Mesothelial cell of epicardium (in vitro differentiated cells): ENCODE results near the gene ALG2. TPM values are rescaled to one million over a fixed set of nuclear protein-coding genes. Genes with fewer than 3 reads are reported as not detected.
"Not testable (repeated sequence)": the region's sequence is repeated elsewhere in the genome, so short reads cannot be mapped to it uniquely, and the experiment has no call there.

Experiments
- DNase-seq, 2 experiments: peaks; one replicate each; pipeline ENCODE4 v3.0.0; 2021; ENCODE audit warnings: low spot score in 2 of 2; ENCODE audit not compliant: unreplicated experiment in 2 of 2
- H3K27ac Mint-ChIP-seq: 2 replicates; pipeline ENCODE4 v1.8.0; 2021; ENCODE audit warnings: mixed read lengths
- H3K27me3 Mint-ChIP-seq: 2 replicates; pipeline ENCODE4 v1.8.0; 2021; ENCODE audit warnings: low read depth, mixed read lengths
- H3K36me3 Mint-ChIP-seq: 2 replicates; pipeline ENCODE4 v1.8.0; 2021; ENCODE audit warnings: mixed read lengths
- H3K4me1 Mint-ChIP-seq: 2 replicates; pipeline ENCODE4 v1.8.0; 2021; ENCODE audit warnings: mixed read lengths
- H3K4me3 Mint-ChIP-seq: 2 replicates; pipeline ENCODE4 v1.8.0; 2021; ENCODE audit warnings: mild to moderate bottlenecking, moderate library complexity, mixed read lengths
- H3K9me3 Mint-ChIP-seq: 2 replicates; pipeline ENCODE4 v1.8.0; 2021; ENCODE audit warnings: mixed read lengths
- CTCF ChIP-seq: fragments of 200-600 bp; sonication (generic); IDR thresholded peaks from one replicate; pipeline ENCODE4 v1.5.0; 2021; ENCODE audit warnings: antibody characterized with exemption; ENCODE audit not compliant: unreplicated experiment
- total RNA-seq: library from RNA; stranded (reverse); gene quantifications from 3 replicates; pipeline ENCODE4 v1.2.1, GENCODE V29; 2021

Gene ALG2
- total RNA-seq, 1 donor from 2014 or later = 29.6 TPM

DNA sequence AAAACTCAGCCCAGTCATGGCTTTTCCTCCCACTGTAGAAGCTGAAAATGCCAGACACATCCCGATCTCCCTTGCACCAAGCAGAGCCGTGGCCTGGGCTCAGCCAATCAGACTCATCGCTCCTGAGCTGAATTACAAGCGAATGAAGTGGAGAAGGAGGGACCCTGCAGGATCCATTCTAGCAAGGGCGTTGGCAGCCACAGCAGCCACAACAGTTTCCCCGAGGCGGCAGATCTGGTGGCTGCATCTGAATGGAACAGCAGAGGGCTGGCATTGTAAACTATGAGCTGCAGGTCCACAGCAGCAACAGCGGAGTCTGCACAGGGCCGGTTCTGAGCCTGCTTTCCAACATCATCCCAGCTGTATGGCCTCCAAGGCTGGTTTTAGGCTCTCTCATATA is 23.8 kb downstream of the ALG2 start:
- DNase-seq = no peak

GRCh38 chr9:99197124-99197630 is 24.6 kb downstream of the ALG2 start:
- no peaks in the 10 kb centered on the region for H3K9me3 Mint-ChIP-seq
- H3K4me3 Mint-ChIP-seq = no peak overlapping the region
- peak; percentile 13 for TF ChIP-seq CTCF
- H3K4me1 Mint-ChIP-seq = no peaks in the 10 kb centered on the region
- no peak for DNase-seq
- no peak overlapping the region for H3K27ac Mint-ChIP-seq
- no peaks in the 10 kb centered on the region for H3K36me3 Mint-ChIP-seq
- H3K27me3 Mint-ChIP-seq = peaks cover 15% of the 10 kb centered on the region

More for the DNA sequence above, 23.8 kb downstream of the ALG2 start:
- Mint-ChIP-seq H3K9me3 (no peaks in the 10 kb centered on the region), H3K36me3 (no peaks in the 10 kb centered on the region), H3K27ac (no peak overlapping the region), H3K4me1 (no peaks in the 10 kb centered on the region), H3K27me3 (peaks cover 11% of the 10 kb centered on the region), H3K4me3 (no peak overlapping the region)
- no peak for TF ChIP-seq CTCF

DNA sequence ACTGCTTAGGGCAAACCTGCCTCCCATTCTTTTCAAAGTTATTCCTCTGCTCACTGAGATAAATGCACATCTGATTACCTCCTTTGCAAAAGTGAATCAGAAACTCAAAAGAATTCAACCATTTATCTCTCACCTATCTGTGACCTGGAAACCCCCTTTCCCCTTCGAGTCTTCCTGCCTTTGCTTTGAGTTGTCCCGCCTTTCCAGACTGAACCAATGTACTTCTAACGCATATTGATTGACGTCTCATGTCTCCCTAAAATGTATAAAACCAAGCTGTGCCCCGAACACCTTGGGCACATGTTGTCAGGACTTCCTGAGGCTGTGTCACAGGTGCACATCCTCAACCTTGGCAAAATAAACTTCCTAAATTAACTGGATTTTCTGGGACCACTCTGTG is 25.3 kb downstream of the ALG2 start:
- not testable (repeated sequence) for H3K36me3 Mint-ChIP-seq, H3K4me3 Mint-ChIP-seq, H3K4me1 Mint-ChIP-seq, H3K9me3 Mint-ChIP-seq, H3K27ac Mint-ChIP-seq, DNase-seq
- peaks cover 19% of the 10 kb centered on the region for H3K27me3 Mint-ChIP-seq

GRCh38 chr9:99193466-99193821 is 28.3 kb downstream of the ALG2 start:
- no peaks in the 10 kb centered on the region for H3K9me3 Mint-ChIP-seq
- H3K4me3 Mint-ChIP-seq = no peak overlapping the region
- no peak overlapping the region for H3K27ac Mint-ChIP-seq
- no peak for DNase-seq
- peaks cover 37% of the 10 kb centered on the region for H3K27me3 Mint-ChIP-seq
- no peaks in the 10 kb centered on the region for H3K4me1 Mint-ChIP-seq
- no peak for TF ChIP-seq CTCF
- no peaks in the 10 kb centered on the region for H3K36me3 Mint-ChIP-seq

- H3K36me3 Mint-ChIP-seq = no peaks in the 10 kb centered on the region
- no peak for DNase-seq
- H3K27me3 Mint-ChIP-seq = peaks cover 41% of the 10 kb centered on the region
- no peaks in the 10 kb centered on the region for H3K9me3 Mint-ChIP-seq
- no peak overlapping the region for H3K27ac Mint-ChIP-seq
- no peaks in the 10 kb centered on the region for H3K4me1 Mint-ChIP-seq
- no peak for TF ChIP-seq CTCF
- no peak overlapping the region for H3K4me3 Mint-ChIP-seq
Measured at GRCh38 chr9:99192786-99193465, 28.8 kb downstream of the ALG2 start.

DNA sequence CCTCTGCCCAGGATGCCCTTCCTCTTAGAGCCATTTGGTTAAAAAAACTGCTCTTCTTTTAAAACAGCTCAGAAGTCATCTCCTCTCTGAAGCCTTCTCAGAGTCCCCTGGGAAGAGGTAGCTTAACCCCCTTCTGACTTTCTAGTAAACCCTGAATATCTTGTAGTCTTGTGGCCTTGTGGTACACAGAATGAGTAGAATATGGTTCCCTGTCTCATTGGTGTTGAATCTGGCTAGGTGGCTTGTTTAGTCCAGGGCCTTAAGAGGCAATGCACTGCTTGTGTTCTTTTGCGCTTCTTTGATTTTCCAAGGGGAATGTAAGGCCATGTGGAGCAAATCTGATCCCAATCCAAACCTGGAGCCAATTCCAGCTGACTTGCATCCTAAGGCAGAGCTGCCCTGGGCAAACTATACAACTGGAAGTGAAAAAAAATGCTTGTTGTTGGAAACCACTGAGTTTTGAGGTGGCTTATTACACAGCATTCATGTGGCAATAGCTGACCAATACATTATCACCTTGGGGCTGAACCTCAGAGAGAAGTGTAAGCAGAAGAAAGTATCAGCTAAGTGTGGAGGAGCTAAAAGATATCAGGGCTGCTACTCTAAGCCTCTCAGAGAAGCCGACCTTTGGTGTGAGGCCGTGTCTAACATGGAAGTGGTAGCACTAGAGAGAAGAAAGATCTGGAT is 31.0 kb downstream of the ALG2 start:
- TF ChIP-seq CTCF = no peak
- H3K4me1 Mint-ChIP-seq = no peaks in the 10 kb centered on the region
- no peak overlapping the region for H3K27ac Mint-ChIP-seq
- H3K9me3 Mint-ChIP-seq = no peaks in the 10 kb centered on the region
- H3K27me3 Mint-ChIP-seq = peaks cover 43% of the 10 kb centered on the region
- H3K4me3 Mint-ChIP-seq = no peak overlapping the region
- no peak for DNase-seq
- no peaks in the 10 kb centered on the region for H3K36me3 Mint-ChIP-seq
